Left ventricle myocardium inferior (tissue), 1 donor: Measurements from ENCODE around the gene VMA21. TPM values are rescaled to one million over a fixed set of nuclear protein-coding genes. Genes with fewer than 3 reads are reported as not detected.

Experiments
- DNase-seq: peaks from one replicate; pipeline ENCODE4 v3.0.0-alpha.2; 2020
- H3K27ac ChIP-seq: fragments of 200-600 bp; replicated peaks from 2 replicates; pipeline ENCODE4 v1.8.0; 2021
- H3K27me3 ChIP-seq: fragments of 200-600 bp; 2 replicates; pipeline ENCODE4 v1.8.0; 2021; ENCODE audit warnings: low read depth
- H3K36me3 ChIP-seq: fragments of 200-600 bp; 2 replicates; pipeline ENCODE4 v1.8.0; 2021
- H3K4me1 ChIP-seq: fragments of 200-600 bp; 2 replicates; pipeline ENCODE4 v1.8.0; 2021
- H3K4me3 ChIP-seq: fragments of 200-600 bp; 2 replicates; pipeline ENCODE4 v1.8.0; 2021; ENCODE audit warnings: mild to moderate bottlenecking, moderate library complexity
- H3K9me3 ChIP-seq: fragments of 200-600 bp; replicated peaks from 2 replicates; pipeline ENCODE4 v1.8.0; 2021
- intact Hi-C: fragments of 100-400 bp; cut with micrococcal nuclease; formaldehyde crosslinking; loops from one replicate; pipeline ENCODE4 v1.11.0; 2022
- total RNA-seq: library from RNA; stranded (reverse); fragmentation: NEBNext Ultra II Directional; extraction: Animal tissue kit (Norgen Biotek cat#: 25700); gene quantifications from one replicate; pipeline ENCODE4 v1.2.1, GENCODE V29; 2021
- TF ChIP-seq, protein P1 (sequence below): fragments of 200-600 bp; IDR thresholded peaks from 2 replicates; pipeline ENCODE4 v1.8.0; 2021; ENCODE audit warnings: antibody characterized with exemption, mild to moderate bottlenecking, borderline replicate concordance
- donor health status: DM: no; HTN: yes; CAD: no; lungs with severe emphysema.

The VMA21 gene
- total RNA-seq, 1 donor from 2014 or later, result 26.0 TPM

DNA sequence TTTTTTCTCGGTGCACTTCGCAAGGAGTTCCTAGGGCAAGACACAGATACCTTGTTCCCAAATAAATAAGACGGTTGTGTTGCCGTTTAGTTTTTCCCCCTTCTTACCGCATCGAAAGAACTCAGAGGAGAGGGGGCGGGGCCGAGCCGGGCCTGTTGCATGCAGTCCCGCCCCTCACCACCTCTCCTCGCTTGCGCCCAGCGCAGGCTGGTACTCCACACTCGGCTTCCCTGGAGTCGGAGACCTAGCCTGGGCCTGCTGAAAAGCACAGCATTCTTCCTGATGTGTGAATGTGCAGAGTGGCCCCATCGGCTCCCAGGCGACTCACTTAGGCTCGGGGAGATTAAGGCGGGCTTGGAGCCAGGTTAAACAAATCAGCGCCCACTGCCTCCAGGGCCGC is 26.1 kb upstream of the VMA21 start:
- no peaks in the 10 kb centered on the region for H3K36me3 ChIP-seq
- TF ChIP-seq, protein P1, sequence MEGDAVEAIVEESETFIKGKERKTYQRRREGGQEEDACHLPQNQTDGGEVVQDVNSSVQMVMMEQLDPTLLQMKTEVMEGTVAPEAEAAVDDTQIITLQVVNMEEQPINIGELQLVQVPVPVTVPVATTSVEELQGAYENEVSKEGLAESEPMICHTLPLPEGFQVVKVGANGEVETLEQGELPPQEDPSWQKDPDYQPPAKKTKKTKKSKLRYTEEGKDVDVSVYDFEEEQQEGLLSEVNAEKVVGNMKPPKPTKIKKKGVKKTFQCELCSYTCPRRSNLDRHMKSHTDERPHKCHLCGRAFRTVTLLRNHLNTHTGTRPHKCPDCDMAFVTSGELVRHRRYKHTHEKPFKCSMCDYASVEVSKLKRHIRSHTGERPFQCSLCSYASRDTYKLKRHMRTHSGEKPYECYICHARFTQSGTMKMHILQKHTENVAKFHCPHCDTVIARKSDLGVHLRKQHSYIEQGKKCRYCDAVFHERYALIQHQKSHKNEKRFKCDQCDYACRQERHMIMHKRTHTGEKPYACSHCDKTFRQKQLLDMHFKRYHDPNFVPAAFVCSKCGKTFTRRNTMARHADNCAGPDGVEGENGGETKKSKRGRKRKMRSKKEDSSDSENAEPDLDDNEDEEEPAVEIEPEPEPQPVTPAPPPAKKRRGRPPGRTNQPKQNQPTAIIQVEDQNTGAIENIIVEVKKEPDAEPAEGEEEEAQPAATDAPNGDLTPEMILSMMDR, result peak; percentile 9
- no peak overlapping the region for H3K27ac ChIP-seq
- no peaks in the 10 kb centered on the region for H3K9me3 ChIP-seq
- H3K27me3 ChIP-seq, result peaks cover 14% of the 10 kb centered on the region
- no peaks in the 10 kb centered on the region for H3K4me1 ChIP-seq
- intact Hi-C loops, result no loop called here
- no peak for DNase-seq
- no peak overlapping the region for H3K4me3 ChIP-seq

DNA sequence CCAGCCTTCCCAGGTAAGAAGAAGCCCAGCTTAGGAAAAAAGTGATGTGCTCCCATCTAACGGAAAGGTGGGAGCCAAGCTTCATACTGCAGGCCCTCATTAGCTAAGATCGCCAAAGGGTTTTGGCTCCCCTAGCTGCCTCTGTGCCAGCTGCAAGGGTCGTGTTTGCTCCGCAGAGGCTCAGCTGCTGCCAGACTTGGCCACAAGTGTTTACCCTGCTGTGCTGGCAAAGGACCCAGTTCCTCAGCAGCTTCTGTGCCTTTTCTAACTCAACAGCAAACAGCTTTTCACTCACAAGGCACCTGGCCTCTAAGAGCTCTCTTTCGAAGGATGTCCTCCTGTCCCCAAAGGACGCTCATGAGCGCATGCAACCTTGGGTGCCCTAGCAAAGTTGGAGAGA is 12.2 kb upstream of the VMA21 start:
- Histone ChIP-seq H3K4me1 (no peaks in the 10 kb centered on the region), H3K27ac (no peak overlapping the region), H3K36me3 (no peaks in the 10 kb centered on the region), H3K4me3 (no peak overlapping the region), H3K9me3 (no peaks in the 10 kb centered on the region), H3K27me3 (no peaks in the 10 kb centered on the region)
- TF ChIP-seq, protein P1, result no peak
- no peak for DNase-seq
- intact Hi-C loops, result no loop called here

DNA sequence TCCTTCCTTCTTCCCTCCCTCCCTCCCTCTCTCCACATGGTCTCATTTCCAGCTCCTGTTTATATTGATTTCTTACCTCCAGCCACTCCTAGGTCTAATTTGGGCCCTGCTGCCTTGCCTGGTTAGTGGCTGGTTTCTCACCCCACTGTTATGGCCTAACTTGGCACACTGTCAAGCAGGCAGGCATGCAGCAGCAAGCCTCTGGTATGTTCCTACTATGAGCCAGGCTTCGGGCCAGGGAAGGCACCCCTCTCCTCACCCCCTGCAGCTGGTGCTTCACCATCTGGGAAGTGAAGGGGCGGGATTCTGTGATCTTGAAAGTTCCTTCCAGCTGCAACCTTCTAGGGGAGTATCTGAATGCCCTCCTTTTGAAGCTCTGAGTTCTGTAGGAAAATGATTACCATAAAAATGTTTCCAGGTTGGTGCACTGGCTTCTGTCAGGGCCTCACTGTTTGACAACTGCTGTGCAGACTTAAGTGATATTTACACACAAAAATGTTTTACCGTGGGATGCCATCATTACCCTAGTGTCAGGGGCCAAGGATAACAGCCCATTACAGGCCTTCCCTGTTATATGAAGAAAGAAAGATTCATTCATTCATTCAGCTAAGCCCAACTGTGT is 10.1 kb upstream of the VMA21 start:
- peak; percentile 22 for DNase-seq
- Histone ChIP-seq H3K27me3 (no peaks in the 10 kb centered on the region), H3K9me3 (no peaks in the 10 kb centered on the region), H3K27ac (no peak overlapping the region), H3K4me1 (no peaks in the 10 kb centered on the region), H3K36me3 (no peaks in the 10 kb centered on the region), H3K4me3 (no peak overlapping the region)
- TF ChIP-seq, protein P1, result no peak
- intact Hi-C loops, result no loop called here

DNA sequence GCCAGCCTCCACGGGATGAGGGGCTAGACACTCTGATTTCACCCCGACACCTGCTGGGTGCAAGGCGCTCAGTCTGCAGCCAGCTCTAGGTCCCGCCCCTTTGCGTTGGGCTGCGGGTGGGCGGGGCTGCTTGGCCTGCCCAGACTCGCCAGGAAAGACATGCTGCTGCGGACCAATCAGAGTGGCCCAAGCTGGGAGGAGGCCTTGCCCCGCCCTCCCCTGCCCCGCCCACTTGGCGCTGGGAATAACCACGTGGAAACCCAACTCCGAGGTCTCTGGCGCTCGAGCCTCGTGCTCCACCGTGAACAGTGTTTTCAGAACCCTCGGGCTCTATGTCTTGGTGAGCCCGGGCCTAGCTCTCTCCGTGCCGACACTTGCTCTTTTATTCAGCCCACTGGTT is 5.3 kb upstream of the VMA21 start:
- intact Hi-C loops, result no loop called here
- Histone ChIP-seq H3K4me3 (no peak overlapping the region), H3K27me3 (no peaks in the 10 kb centered on the region), H3K27ac (no peak overlapping the region), H3K36me3 (no peaks in the 10 kb centered on the region), H3K9me3 (no peaks in the 10 kb centered on the region), H3K4me1 (peaks cover 12% of the 10 kb centered on the region)
- no peak for DNase-seq
- TF ChIP-seq, protein P1, result no peak

DNA sequence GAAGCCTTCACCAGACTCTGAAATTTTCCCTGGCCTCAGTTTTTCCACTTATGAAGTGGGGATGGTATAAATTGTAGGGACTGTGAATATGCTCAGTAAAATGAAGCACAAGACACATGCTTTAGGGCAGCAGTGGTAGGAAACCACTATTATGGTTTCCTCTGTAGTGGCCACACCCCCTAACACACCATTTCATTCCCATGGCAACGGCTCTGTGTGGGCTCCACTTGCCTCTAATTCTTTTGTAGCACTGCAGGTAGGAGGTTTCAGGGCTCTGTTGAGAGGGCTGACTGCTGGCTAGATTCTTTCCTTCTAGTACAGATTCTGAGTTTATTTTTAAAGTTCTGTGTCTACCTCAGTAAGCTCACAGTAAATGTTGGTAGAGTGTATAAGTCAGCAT is 3.5 kb upstream of the VMA21 start:
- TF ChIP-seq, protein P1, result no peak
- intact Hi-C loops, result no loop called here
- H3K36me3 ChIP-seq, result no peaks in the 10 kb centered on the region
- no peak overlapping the region for H3K27ac ChIP-seq
- H3K9me3 ChIP-seq, result no peaks in the 10 kb centered on the region
- DNase-seq, result no peak
- H3K4me3 ChIP-seq, result no peak overlapping the region
- no peaks in the 10 kb centered on the region for H3K27me3 ChIP-seq
- peaks cover 26% of the 10 kb centered on the region for H3K4me1 ChIP-seq
